H1 (cell line): Measurements from ENCODE around the gene CERCAM. TPM values are rescaled to one million over a fixed set of nuclear protein-coding genes. Genes with fewer than 3 reads are reported as not detected.

Experiments used
- ASH2L ChIP-seq: fragments of 200-600, 300-600 bp; sonication (generic); IDR thresholded peaks from one replicate; pipeline ENCODE4 v1.7.1; 2017; ENCODE audit warnings: low read length
- BRCA1 ChIP-seq: IDR thresholded peaks from 2 replicates; pipeline ENCODE4 v1.6.1; 2012; ENCODE audit warnings: low read depth, low read length, improper control_type of control experiment
- CBX5 ChIP-seq: fragments of 300-800, 300-1000 bp; sonication (generic); IDR thresholded peaks from 2 replicates; pipeline ENCODE4 v1.7.1; 2016; ENCODE audit warnings: antibody characterized with exemption, low read length, low read depth
- CHD2 ChIP-seq: IDR thresholded peaks from 2 replicates; pipeline ENCODE4 v1.6.1; 2012; ENCODE audit warnings: low read length, improper control_type of control experiment
- CREB1 ChIP-seq: IDR thresholded peaks from 2 replicates; pipeline ENCODE4 v1.6.1; 2012; ENCODE audit warnings: inconsistent platforms
- EZH2 ChIP-seq: fragments of 200-600 bp; sonication (generic); IDR thresholded peaks from 2 replicates; pipeline ENCODE4 v1.7.1; 2012; ENCODE audit warnings: low read depth, mild to moderate bottlenecking, moderate library complexity, low read length, inconsistent platforms; ENCODE audit not compliant: severe bottlenecking
- GABPA ChIP-seq: IDR thresholded peaks from 2 replicates; pipeline ENCODE4 v1.6.1; 2011; ENCODE audit warnings: mild to moderate bottlenecking, low read length, moderate library complexity, borderline replicate concordance; ENCODE audit not compliant: insufficient read depth
- JUND ChIP-seq: IDR thresholded peaks from 2 replicates; pipeline ENCODE4 v1.6.1; 2011; ENCODE audit warnings: mild to moderate bottlenecking, improper control_type of control experiment, low read length
- KDM4A ChIP-seq: IDR thresholded peaks from one replicate; pipeline ENCODE4 v1.7.1; 2012; ENCODE audit warnings: low read depth, mild to moderate bottlenecking, moderate library complexity, low read length, inconsistent platforms; ENCODE audit not compliant: severe bottlenecking
- NRF1 ChIP-seq: IDR thresholded peaks from 2 replicates; pipeline ENCODE4 v1.6.1; 2011; ENCODE audit warnings: mild to moderate bottlenecking, low read depth, low read length, improper control_type of control experiment
- POU5F1 ChIP-seq: IDR thresholded peaks from 2 replicates; pipeline ENCODE4 v1.6.1; 2011; ENCODE audit warnings: low read depth, mild to moderate bottlenecking, low read length, moderate library complexity
- RBBP5 ChIP-seq: IDR thresholded peaks from 2 replicates; pipeline ENCODE4 v1.7.1; 2012; ENCODE audit warnings: low read depth, mild to moderate bottlenecking, inconsistent platforms, low read length, moderate library complexity, borderline replicate concordance
- SP1 ChIP-seq: IDR thresholded peaks from 2 replicates; pipeline ENCODE4 v1.6.1; 2011; ENCODE audit warnings: low read depth, low read length
- SP2 ChIP-seq: IDR thresholded peaks from 2 replicates; pipeline ENCODE4 v1.6.1; 2012; ENCODE audit warnings: mild to moderate bottlenecking, low read length, inconsistent platforms
- SP4 ChIP-seq: IDR thresholded peaks from 2 replicates; pipeline ENCODE4 v1.6.1; 2012; ENCODE audit warnings: low read length, inconsistent platforms
- SRF ChIP-seq: IDR thresholded peaks from 2 replicates; pipeline ENCODE4 v1.6.1; 2011; ENCODE audit warnings: mild to moderate bottlenecking, low read depth, low read length, moderate library complexity
- TAF1 ChIP-seq: IDR thresholded peaks from 2 replicates; pipeline ENCODE4 v1.6.1; 2011; ENCODE audit warnings: mild to moderate bottlenecking, low read depth, low read length
- ZNF274 ChIP-seq: IDR thresholded peaks from 2 replicates; pipeline ENCODE4 v1.7.0; 2012; ENCODE audit warnings: low read length, borderline replicate concordance; ENCODE audit errors: extremely low read depth
- polyA plus RNA-seq, 7 experiments: library from polyadenylated mRNA; depleted of rRNA in 3 of 7; stranded (reverse) in 5 of 7; unstranded in 2 of 7; fragments of >200 nt in 5 of 7; fragments of 200-250 nt in 2 of 7; gene quantifications; 1 replicate in 5 of 7; 2 replicates in 1 of 7; 4 replicates in 1 of 7; pipeline versions ENCODE4 v1.2.1 to v1.2.3, GENCODE V29; 2011 to 2013; ENCODE audit warnings: missing spikeins in 2 of 7, mixed read lengths in 2 of 7
- total RNA-seq: library from RNA; stranded (reverse); fragmentation: NEBNext Ultra II Directional; extraction: Animal tissue kit (Norgen Biotek cat#: 25700); gene quantifications from 2 replicates; pipeline ENCODE4 v1.2.1, GENCODE V29; 2021
- TF ChIP-seq, protein P1 (sequence below): IDR thresholded peaks from 2 replicates; pipeline ENCODE4 v1.6.1; 2011; ENCODE audit warnings: low read length, improper control_type of control experiment
- TF ChIP-seq, protein P2 (sequence below), 3 experiments: IDR thresholded peaks; 1 replicate in 2 of 3; 2 replicates in 1 of 3; pipeline versions ENCODE4 v1.5.1 to v1.6.1; 2011; ENCODE audit warnings: low read length in 3 of 3, mild to moderate bottlenecking in 3 of 3, inconsistent platforms in 2 of 3, low read depth in 1 of 3, moderate library complexity in 1 of 3; ENCODE audit not compliant: insufficient read depth in 1 of 3; ENCODE audit errors: control extremely low read depth in 1 of 3
- TF ChIP-seq, protein P3 (sequence below): IDR thresholded peaks from 2 replicates; pipeline ENCODE4 v1.6.1; 2012; ENCODE audit warnings: inconsistent platforms

The CERCAM gene
- total and polyA plus RNA-seq, 2 of the 8 experiments (the other 6 are each of a cell fraction or from before 2014, with no cell fraction given), result 3.1 to 5.2 TPM

DNA sequence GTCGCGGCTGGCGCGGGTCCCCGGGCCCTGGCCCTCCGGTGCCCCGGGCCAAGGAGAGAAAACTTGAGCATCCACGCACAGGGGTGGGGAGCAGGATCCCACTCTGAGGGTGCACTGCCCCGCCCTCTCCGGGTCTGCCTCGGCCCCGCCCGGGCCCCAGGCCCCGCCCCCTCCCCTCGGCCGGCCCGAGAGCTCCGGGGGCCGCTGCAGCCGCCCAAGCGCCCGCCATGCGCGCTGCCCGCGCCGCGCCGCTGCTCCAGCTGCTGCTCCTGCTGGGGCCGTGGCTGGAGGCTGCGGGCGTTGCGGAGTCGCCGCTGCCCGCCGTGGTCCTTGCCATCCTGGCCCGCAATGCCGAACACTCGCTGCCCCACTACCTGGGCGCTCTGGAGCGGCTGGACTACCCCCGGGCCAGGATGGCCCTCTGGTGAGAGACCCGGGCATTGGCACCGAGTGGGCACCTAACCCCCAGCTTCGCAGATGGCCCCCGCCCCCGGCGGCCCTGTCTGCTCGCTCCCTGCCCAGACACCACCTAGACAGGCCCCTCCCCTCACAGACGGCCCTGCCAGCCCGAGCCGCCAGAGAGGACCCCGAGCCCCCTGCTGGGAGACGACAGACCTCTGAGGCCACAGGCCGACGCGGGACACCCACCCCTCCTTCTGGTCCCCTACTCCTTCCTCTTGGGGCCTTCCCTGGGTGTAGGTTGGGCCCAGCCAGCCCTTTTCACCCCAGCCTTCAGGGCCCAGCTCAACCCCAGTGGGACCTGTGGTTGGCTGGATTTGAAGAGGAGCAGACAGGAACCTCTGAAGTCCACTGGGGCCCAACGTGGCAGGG lies at the start of gene CERCAM (continued):
- TF ChIP-seq ZNF274, result no peak
- TF ChIP-seq CBX5, result no peak
- TF ChIP-seq JUND, result no peak
- no peak for TF ChIP-seq POU5F1
- no peak; the same call in 1 of the 2 replicates for TF ChIP-seq RBBP5
- no peak for TF ChIP-seq TAF1
- TF ChIP-seq, protein P1, sequence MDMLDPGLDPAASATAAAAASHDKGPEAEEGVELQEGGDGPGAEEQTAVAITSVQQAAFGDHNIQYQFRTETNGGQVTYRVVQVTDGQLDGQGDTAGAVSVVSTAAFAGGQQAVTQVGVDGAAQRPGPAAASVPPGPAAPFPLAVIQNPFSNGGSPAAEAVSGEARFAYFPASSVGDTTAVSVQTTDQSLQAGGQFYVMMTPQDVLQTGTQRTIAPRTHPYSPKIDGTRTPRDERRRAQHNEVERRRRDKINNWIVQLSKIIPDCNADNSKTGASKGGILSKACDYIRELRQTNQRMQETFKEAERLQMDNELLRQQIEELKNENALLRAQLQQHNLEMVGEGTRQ, result no peak
- no peak for TF ChIP-seq CREB1
- TF ChIP-seq SRF, result no peak
- no peak for TF ChIP-seq SP4
- no peak for TF ChIP-seq SP2
- TF ChIP-seq, protein P2, sequence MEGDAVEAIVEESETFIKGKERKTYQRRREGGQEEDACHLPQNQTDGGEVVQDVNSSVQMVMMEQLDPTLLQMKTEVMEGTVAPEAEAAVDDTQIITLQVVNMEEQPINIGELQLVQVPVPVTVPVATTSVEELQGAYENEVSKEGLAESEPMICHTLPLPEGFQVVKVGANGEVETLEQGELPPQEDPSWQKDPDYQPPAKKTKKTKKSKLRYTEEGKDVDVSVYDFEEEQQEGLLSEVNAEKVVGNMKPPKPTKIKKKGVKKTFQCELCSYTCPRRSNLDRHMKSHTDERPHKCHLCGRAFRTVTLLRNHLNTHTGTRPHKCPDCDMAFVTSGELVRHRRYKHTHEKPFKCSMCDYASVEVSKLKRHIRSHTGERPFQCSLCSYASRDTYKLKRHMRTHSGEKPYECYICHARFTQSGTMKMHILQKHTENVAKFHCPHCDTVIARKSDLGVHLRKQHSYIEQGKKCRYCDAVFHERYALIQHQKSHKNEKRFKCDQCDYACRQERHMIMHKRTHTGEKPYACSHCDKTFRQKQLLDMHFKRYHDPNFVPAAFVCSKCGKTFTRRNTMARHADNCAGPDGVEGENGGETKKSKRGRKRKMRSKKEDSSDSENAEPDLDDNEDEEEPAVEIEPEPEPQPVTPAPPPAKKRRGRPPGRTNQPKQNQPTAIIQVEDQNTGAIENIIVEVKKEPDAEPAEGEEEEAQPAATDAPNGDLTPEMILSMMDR (IDR thresholded peaks at IDR 0.05; ENCODE audit: control extremely low read depth in 1 of 3, insufficient read depth in 1 of 3, low read depth in 1 of 3, low read length in 3 of 3), result 0 out of 4 replicates have a peak, but pooled peaks of 1 of the 3 experiments have one; percentile 10
- TF ChIP-seq CHD2, result no peak
- TF ChIP-seq KDM4A, result peak; percentile 82
- TF ChIP-seq, protein P3, sequence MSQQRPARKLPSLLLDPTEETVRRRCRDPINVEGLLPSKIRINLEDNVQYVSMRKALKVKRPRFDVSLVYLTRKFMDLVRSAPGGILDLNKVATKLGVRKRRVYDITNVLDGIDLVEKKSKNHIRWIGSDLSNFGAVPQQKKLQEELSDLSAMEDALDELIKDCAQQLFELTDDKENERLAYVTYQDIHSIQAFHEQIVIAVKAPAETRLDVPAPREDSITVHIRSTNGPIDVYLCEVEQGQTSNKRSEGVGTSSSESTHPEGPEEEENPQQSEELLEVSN, result no peak
- TF ChIP-seq BRCA1, result no peak
- TF ChIP-seq ASH2L, result peak; percentile 16
- no peak for TF ChIP-seq NRF1
- peak; percentile 4; the same call in 1 of the 2 replicates for TF ChIP-seq GABPA
- no peak for TF ChIP-seq EZH2
- no peak for TF ChIP-seq SP1
